Left ventricle myocardium inferior (tissue), 1 donor: ENCODE measurements around the gene UBE2Q2. TPM values are rescaled to one million over a fixed set of nuclear protein-coding genes. Genes with fewer than 3 reads are reported as not detected.

Source experiments
- DNase-seq: peaks from one replicate; pipeline ENCODE4 v3.0.0-alpha.2; 2020
- H3K27ac ChIP-seq: fragments of 200-600 bp; replicated peaks from 2 replicates; pipeline ENCODE4 v1.8.0; 2021
- H3K27me3 ChIP-seq: fragments of 200-600 bp; 2 replicates; pipeline ENCODE4 v1.8.0; 2021; ENCODE audit warnings: low read depth
- H3K36me3 ChIP-seq: fragments of 200-600 bp; 2 replicates; pipeline ENCODE4 v1.8.0; 2021
- H3K4me1 ChIP-seq: fragments of 200-600 bp; 2 replicates; pipeline ENCODE4 v1.8.0; 2021
- H3K4me3 ChIP-seq: fragments of 200-600 bp; 2 replicates; pipeline ENCODE4 v1.8.0; 2021; ENCODE audit warnings: mild to moderate bottlenecking, moderate library complexity
- H3K9me3 ChIP-seq: fragments of 200-600 bp; replicated peaks from 2 replicates; pipeline ENCODE4 v1.8.0; 2021
- CTCF ChIP-seq: fragments of 200-600 bp; IDR thresholded peaks from 2 replicates; pipeline ENCODE4 v1.8.0; 2021; ENCODE audit warnings: antibody characterized with exemption, mild to moderate bottlenecking, borderline replicate concordance
- intact Hi-C: fragments of 100-400 bp; cut with micrococcal nuclease; formaldehyde crosslinking; loops from one replicate; pipeline ENCODE4 v1.11.0; 2022
- total RNA-seq: library from RNA; stranded (reverse); fragmentation: NEBNext Ultra II Directional; extraction: Animal tissue kit (Norgen Biotek cat#: 25700); gene quantifications from one replicate; pipeline ENCODE4 v1.2.1, GENCODE V29; 2021
- donor health status: DM: no; HTN: yes; CAD: no; lungs with severe emphysema.

Gene UBE2Q2
- total RNA-seq, 1 donor from 2014 or later: 27.8 TPM

DNA sequence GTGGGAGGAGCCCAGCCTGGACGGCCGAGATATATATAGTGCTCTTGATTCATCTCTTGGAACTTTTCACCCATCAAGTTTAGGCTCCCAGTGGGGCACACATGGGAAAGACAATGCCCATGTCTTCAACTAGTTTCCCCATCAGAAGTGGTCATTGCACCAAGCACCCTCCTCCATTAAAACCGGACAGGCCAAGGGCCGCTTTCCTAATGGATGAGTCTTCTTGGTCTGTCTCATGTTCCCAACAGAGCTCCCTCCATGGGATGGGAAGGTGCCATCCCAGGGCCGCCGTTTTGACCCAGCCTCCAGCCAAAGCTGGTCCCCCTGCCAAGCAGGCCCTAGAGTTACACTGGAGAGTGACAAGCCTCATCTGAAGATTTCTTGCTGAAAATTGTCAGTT lies 34.7 kb upstream of the UBE2Q2 start:
- intact Hi-C loops: loop anchor here (10.0 kb wide), 1 partner anchor 124 kb away; no protein-coding TSS in a partner anchor
- no peak for TF ChIP-seq CTCF
- H3K27ac ChIP-seq: no peak overlapping the region

GRCh38 chr15:75809986-75810750 lies 33.1 kb upstream of the UBE2Q2 start:
- no peaks in the 10 kb centered on the region for H3K36me3 ChIP-seq
- DNase-seq: no peak
- H3K4me1 ChIP-seq: no peaks in the 10 kb centered on the region
- TF ChIP-seq CTCF: peak; percentile 56
- no peaks in the 10 kb centered on the region for H3K9me3 ChIP-seq
- no peak overlapping the region for H3K27ac ChIP-seq
- H3K4me3 ChIP-seq: no peak overlapping the region
- intact Hi-C loops: loop anchor here (10.0 kb wide), 1 partner anchor 125 kb away; no protein-coding TSS in a partner anchor
- H3K27me3 ChIP-seq: peaks cover 36% of the 10 kb centered on the region

More for the DNA sequence above, 34.7 kb upstream of the UBE2Q2 start:
- H3K36me3 ChIP-seq: no peaks in the 10 kb centered on the region
- H3K4me1 ChIP-seq: no peaks in the 10 kb centered on the region
- H3K4me3 ChIP-seq: no peak overlapping the region
- no peak for DNase-seq
- peaks cover 46% of the 10 kb centered on the region for H3K27me3 ChIP-seq
- no peaks in the 10 kb centered on the region for H3K9me3 ChIP-seq

DNA sequence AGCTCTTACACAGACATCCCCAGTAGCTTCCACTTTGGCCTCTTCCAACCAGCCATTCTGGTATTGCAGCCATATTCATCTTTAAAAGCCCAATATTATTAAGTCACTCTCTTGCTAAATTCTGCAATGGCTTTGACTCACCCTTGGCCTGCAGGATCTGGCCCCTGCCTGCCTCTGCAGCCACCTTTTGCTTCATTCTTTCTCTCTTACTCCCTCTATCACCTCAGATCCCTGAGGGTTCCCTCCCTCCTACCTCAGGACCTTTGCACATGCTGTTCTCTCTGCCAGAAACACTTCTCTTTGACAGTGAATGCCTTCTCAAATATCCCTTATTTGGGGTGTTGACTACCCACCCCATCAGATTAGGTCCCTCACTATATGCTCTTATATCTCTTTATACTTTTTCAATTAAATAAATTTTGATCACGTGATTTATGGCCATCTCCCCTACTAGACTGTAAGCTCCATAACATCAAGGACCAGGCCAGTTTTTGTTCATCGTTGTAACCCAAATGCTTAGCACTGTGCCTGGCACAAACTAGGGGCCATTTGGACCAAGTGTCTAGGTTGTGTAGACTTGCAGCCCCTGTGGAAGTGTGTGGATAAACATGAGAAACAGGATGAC lies 32.3 kb upstream of the UBE2Q2 start:
- peaks cover 29% of the 10 kb centered on the region for H3K27me3 ChIP-seq
- H3K27ac ChIP-seq: no peak overlapping the region
- TF ChIP-seq CTCF: no peak
- no peak overlapping the region for H3K4me3 ChIP-seq
- intact Hi-C loops: no loop called here
- DNase-seq: no peak
- no peaks in the 10 kb centered on the region for H3K36me3 ChIP-seq
- H3K9me3 ChIP-seq: no peaks in the 10 kb centered on the region
- H3K4me1 ChIP-seq: no peaks in the 10 kb centered on the region

GRCh38 chr15:75811626-75812025 lies 31.6 kb upstream of the UBE2Q2 start:
- TF ChIP-seq CTCF: no peak
- DNase-seq: no peak
- Histone ChIP-seq H3K36me3 (no peaks in the 10 kb centered on the region), H3K4me1 (no peaks in the 10 kb centered on the region), H3K27me3 (peaks cover 23% of the 10 kb centered on the region), H3K9me3 (no peaks in the 10 kb centered on the region), H3K27ac (no peak overlapping the region), H3K4me3 (no peak overlapping the region)
- intact Hi-C loops: no loop called here

- intact Hi-C loops: no loop called here
- H3K4me1 ChIP-seq: no peaks in the 10 kb centered on the region
- no peak overlapping the region for H3K4me3 ChIP-seq
- H3K27ac ChIP-seq: no peak overlapping the region
- H3K36me3 ChIP-seq: no peaks in the 10 kb centered on the region
- no peaks in the 10 kb centered on the region for H3K27me3 ChIP-seq
- H3K9me3 ChIP-seq: no peaks in the 10 kb centered on the region
- no peak for TF ChIP-seq CTCF
- no peak for DNase-seq
Observed at GRCh38 chr15:75814794-75815193, 28.5 kb upstream of the UBE2Q2 start.
